Progenitor cell of endocrine pancreas (in vitro differentiated cells): Measurements from ENCODE around the gene CDON. TPM values are rescaled to one million over a fixed set of nuclear protein-coding genes. Genes with fewer than 3 reads are reported as not detected.

Source experiments
- DNase-seq: peaks from one replicate; pipeline ENCODE4 v3.0.0; 2021; ENCODE audit warnings: low spot score; ENCODE audit not compliant: unreplicated experiment
- H3K27ac Mint-ChIP-seq: 2 replicates; pipeline ENCODE4 v1.8.0; 2021; ENCODE audit warnings: mild to moderate bottlenecking, moderate library complexity, mixed read lengths
- H3K27me3 Mint-ChIP-seq: 2 replicates; pipeline ENCODE4 v1.8.0; 2021; ENCODE audit warnings: mixed read lengths
- H3K36me3 Mint-ChIP-seq: 2 replicates; pipeline ENCODE4 v1.8.0; 2022; ENCODE audit warnings: mixed read lengths; ENCODE audit not compliant: insufficient read depth
- H3K4me1 Mint-ChIP-seq: 2 replicates; pipeline ENCODE4 v1.8.0; 2021; ENCODE audit warnings: low read depth, mixed read lengths
- H3K4me3 Mint-ChIP-seq: 2 replicates; pipeline ENCODE4 v1.8.0; 2021; ENCODE audit warnings: low read depth, mild to moderate bottlenecking, moderate library complexity, mixed read lengths
- H3K9me3 Mint-ChIP-seq: 2 replicates; pipeline ENCODE4 v1.8.0; 2021; ENCODE audit warnings: low read depth, mixed read lengths
- CTCF ChIP-seq: fragments of 200-600 bp; sonication (generic); IDR thresholded peaks from one replicate; pipeline ENCODE4 v1.5.0; 2021; ENCODE audit warnings: antibody characterized with exemption, mild to moderate bottlenecking; ENCODE audit not compliant: unreplicated experiment
- total RNA-seq: library from RNA; stranded (reverse); gene quantifications from 2 replicates; pipeline ENCODE4 v1.2.1, GENCODE V29; 2021

Gene CDON
- total RNA-seq, 1 donor from 2014 or later, result 26.4 TPM

DNA sequence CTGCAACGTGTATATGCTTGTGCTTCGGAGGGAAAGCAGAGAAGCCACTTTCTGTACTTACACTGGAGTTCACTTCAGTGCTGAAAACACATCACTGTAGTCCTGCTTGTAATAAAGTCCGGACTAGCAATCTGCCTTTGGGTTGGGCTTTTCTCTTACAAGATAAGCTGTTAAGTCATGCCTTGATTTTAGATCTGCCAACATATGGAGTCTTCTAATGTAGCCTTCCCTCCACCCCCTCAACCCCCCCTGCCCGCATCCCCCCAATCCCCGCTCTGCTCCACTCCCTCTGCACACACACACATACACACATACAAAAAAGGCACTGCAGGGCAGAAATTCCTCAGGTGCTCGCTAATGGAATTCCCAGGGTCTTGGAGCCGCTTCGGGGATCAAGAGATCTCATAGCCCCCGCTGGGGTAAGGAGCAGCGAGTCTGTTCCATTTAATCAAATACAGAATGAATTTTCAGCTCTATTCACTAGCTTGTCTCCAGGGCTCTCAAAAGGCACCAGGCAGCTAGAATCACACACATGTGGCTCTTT lies 3.4 kb downstream of the CDON start:
- Mint-ChIP-seq H3K4me1 (peaks cover 30% of the 10 kb centered on the region), H3K4me3 (no peak overlapping the region), H3K27ac (no peak overlapping the region), H3K27me3 (no peaks in the 10 kb centered on the region), H3K36me3 (no peaks in the 10 kb centered on the region), H3K9me3 (no peaks in the 10 kb centered on the region)
- no peak for DNase-seq
- no peak for TF ChIP-seq CTCF

GRCh38 chr11:126058105-126058874 lies 4.4 kb downstream of the CDON start:
- H3K27me3 Mint-ChIP-seq, result no peaks in the 10 kb centered on the region
- H3K4me3 Mint-ChIP-seq, result peak overlapping the region; percentile 12
- no peaks in the 10 kb centered on the region for H3K9me3 Mint-ChIP-seq
- no peak overlapping the region for H3K27ac Mint-ChIP-seq
- H3K36me3 Mint-ChIP-seq, result no peaks in the 10 kb centered on the region
- peaks cover 30% of the 10 kb centered on the region for H3K4me1 Mint-ChIP-seq
- no peak for TF ChIP-seq CTCF
- DNase-seq, result no peak

DNA sequence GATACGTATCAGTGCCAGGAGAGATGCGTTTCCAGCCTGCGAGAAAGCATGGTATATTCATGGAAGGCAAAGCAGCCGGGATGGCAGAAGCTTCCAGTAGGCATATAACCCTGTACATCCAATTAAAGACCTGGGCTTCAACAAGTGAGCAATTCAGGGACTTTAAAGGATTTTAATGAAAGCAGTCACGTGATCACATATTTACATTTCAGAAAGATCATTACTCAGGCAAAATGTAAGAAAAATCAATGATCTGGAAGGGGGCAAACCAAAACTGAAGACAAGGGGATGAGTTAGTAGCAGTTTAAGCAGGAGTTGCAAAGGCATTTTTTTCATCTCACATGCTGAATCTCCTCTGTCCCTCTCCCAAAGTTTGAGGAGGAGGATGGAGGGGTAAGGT lies 7.8 kb downstream of the CDON start:
- Mint-ChIP-seq H3K9me3 (no peaks in the 10 kb centered on the region), H3K27me3 (no peaks in the 10 kb centered on the region), H3K4me1 (peaks cover 20% of the 10 kb centered on the region), H3K27ac (no peak overlapping the region), H3K36me3 (no peaks in the 10 kb centered on the region), H3K4me3 (no peak overlapping the region)
- TF ChIP-seq CTCF, result no peak
- no peak for DNase-seq

GRCh38 chr11:126054408-126054807 lies 8.3 kb downstream of the CDON start:
- H3K27ac Mint-ChIP-seq, result no peak overlapping the region
- no peaks in the 10 kb centered on the region for H3K9me3 Mint-ChIP-seq
- H3K36me3 Mint-ChIP-seq, result no peaks in the 10 kb centered on the region
- peaks cover 18% of the 10 kb centered on the region for H3K4me1 Mint-ChIP-seq
- DNase-seq, result no peak
- H3K27me3 Mint-ChIP-seq, result no peaks in the 10 kb centered on the region
- no peak for TF ChIP-seq CTCF
- H3K4me3 Mint-ChIP-seq, result no peak overlapping the region

DNA sequence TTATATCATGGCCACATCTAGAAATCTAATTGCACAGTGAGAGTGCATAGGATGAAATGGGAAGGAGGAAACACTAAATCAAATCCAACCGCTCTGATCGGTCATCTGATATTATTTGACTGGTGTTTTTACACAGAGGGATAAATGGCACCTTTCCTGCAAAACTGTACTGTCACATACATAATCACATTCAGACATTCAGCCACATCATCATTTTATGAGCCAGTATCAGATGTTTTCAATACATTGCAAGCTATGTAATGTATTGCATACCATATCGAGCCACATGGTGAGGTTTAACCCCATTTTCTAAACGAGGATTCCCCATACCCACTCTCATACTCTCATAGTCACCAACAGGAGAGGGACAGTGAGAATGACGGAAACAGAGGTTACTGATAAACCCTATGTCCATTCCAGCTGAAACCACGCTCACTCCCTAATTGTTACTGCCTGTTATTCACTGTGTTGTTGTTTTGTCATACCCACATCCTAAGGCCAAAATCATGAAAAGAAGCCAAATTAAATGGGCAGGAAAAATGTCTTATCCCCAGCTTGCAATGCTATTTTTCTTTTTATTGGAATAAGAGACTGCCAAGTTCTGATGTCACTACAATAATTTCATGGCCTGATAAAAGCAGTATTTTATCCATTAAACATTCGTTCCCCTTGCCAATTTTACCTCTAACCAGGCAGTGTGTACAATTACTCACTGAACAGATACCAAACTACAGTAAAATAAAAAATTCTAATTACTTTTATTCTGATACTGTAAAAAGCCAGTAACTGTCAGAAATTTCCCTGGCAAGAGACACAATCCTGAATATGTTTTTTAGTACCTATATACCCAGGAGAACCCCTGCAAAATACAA lies 9.0 kb downstream of the CDON start:
- H3K36me3 Mint-ChIP-seq, result no peaks in the 10 kb centered on the region
- H3K27ac Mint-ChIP-seq, result no peak overlapping the region
- peaks cover 20% of the 10 kb centered on the region for H3K4me1 Mint-ChIP-seq

More for the DNA sequence above, 9.0 kb downstream of the CDON start:
- Mint-ChIP-seq H3K9me3 (no peaks in the 10 kb centered on the region), H3K4me3 (no peak overlapping the region), H3K27me3 (no peaks in the 10 kb centered on the region)
- no peak for TF ChIP-seq CTCF
- DNase-seq, result no peak
